HG02970 (cell line): ENCODE data around the gene DNAH11.
"Not testable (repeated sequence)": the region's sequence is repeated elsewhere in the genome, so short reads cannot be mapped to it uniquely, and the experiment has no call there.

Source experiments
- ATAC-seq: cut with Tn5 transposase; IDR thresholded peaks from one replicate; pipeline ENCODE4 v1.9.1; 2021; ENCODE audit warnings: mild to moderate bottlenecking, moderate library complexity, moderate number of reproducible peaks; ENCODE audit not compliant: unreplicated experiment, low FRiP score

The DNAH11 gene

DNA sequence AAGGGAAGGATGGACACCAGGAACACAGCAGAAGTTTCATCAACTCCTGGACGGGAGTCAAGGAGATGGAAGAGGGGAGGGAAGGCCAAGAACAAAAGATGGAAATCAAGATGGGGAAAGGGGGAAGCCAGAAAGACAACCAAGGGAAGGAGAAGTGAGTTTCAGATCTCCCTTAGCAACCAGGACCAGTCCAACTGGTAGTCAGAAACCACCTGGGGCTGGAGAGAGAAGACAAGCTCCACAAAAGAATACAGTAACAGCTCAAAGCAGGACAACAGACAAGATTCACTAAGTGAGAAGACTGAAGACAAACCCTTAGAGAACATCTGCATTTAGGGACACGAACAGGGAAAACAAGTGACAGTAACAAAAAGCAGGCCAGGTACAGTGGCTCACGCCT is 372.3 kb downstream of the DNAH11 start:
- ATAC-seq: no peak

DNA sequence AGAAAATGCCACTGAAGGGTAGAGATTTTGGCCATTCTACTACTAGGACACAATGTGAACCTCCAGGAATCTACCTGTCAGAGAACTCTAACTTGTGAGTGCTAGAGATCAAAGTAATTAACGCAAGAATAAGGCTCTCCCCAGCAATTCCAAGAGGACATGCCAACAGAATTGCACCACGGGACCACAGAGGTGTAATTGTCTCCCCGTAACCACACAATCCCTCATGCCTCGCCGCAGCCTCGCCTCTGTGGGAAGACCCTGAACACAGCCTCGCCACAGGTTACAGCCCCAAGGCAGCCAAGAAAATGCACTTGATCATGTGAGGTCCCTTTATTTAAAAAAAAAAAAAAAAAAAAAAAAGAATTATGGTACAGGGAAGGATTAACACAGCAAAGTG is 373.3 kb downstream of the DNAH11 start:
- no peak for ATAC-seq

DNA sequence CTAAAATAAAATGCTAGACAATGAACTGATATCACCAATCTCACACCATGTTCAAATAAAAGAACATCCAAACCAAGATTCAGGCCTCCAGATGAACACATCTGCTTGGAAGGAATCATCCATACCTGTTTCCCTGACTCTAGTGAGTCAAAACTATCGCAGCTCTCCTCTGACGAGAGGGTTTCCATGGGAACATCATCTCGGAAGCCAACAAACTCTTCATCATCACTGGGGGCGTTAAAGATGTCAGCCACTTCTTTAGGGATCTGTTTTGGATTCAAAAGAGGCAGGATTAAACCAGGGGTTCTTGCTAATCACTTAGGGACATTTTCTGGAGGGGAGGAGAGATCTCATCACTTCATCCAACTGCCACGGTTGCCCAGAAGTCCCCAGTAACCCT is 373.8 kb downstream of the DNAH11 start:
- no peak for ATAC-seq

DNA sequence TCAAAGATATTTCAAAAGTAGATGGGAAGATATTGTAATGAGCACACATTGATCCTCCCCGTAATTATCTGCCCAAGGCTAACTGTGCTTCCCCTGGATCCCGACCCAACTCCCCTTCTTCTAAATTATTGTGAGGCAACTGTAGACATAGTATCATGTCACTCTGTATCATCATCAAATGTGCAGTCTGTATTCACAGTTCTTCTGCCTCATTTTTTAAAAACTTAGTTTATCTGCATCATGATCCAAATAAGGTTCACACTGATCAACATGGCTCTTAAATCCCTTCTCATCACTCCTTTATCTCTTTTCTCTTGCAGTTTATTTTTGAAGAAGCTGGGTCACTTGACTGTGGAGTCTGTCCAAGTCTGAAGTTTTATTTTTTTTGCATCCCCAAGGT is 375.4 kb downstream of the DNAH11 start:
- no peak for ATAC-seq

DNA sequence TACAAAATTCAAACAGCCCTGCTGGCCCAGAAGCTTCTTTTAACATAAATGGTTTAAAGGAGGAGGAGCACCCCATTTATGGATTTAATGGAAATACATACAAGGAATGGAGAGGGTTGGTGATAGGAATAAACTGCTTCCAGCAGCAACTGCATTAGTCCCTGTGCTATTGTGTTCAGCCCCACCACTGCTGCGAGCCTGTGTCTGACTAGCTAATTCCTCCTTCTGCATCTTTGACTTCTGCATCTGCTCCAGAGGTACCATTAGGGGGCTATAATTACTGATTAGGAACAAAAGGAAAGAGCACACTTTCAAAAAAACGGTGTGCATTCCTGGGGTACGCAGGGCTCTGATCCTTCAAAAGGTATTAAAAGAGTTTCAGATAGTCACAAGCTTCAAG is 378.1 kb downstream of the DNAH11 start:
- no peak for ATAC-seq

DNA sequence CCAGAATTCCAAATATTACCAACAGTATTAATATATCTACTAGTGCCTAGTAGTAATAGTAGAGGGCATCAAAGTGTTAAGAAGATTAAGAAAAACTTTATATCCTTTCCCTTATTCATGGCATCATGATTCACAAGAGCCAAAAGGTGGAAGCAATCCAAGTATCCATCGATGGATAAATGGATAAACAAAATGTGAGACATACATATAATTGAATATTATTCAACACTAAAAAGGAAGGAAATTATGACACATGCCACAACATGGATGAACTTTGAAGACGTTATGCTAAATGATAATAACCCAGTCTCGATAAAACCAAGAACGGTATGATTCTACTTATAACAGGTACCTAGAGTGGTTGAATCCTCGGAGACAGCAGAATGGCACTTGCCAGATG is 379.8 kb downstream of the DNAH11 start:
- ATAC-seq: no peak

DNA sequence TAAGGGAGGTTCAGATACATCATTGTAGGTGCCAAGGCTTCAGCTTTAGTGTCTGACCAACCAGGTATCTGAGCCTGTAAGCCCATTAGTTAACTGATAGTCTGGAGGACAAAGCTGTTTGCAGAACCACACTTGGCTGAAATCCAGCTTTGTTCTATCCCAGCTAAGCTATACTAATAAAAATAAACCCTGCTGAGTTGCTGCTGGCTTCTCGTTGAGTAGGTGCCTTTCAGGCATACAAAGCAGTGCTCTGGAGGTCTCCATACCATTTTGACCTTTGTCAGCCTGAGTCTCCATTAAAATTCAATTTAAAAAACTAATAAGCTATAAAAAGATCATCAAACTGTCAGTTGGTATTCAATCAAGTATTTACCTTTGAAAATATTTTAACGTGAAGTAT is 380.8 kb downstream of the DNAH11 start:
- ATAC-seq: no peak

DNA sequence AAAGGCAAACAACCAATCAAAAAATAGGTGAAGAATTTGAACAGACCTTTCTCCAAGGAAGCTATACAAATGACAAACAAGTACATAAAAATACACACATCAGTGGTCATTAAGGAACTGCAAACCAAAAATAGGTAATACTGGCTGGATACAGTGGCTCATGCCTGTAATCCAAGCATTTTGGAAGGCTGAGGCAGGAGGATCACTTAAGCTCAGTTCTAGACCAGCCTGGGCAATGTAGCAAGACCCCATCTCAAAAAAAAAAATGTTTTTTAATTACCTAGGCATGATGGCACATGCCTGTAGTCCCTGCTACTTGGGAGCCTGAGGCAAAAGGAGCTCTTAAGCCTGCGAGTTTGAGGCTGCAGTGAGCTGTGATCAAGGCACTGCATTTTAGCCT is 383.6 kb downstream of the DNAH11 start:
- ATAC-seq: no peak

DNA sequence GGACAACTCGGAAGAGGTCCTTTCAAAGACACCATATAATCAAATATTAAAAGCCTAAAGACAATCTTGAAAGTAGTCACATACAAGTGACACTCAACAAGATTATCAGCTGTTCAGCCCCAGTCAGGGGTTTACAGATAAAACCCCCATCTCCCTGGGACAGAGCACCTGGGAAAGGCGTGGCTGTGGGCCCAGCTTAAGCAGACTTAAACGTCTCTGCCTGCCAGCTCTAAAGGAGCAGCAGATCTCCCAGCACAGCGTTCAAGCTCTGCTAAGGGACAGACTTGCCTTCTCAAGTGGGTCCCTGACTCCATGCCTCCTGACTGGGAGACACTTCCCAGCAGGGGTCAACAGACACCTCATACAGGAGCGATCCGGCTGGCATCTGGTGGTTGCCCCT is 384.9 kb downstream of the DNAH11 start:
- ATAC-seq: no peak

DNA sequence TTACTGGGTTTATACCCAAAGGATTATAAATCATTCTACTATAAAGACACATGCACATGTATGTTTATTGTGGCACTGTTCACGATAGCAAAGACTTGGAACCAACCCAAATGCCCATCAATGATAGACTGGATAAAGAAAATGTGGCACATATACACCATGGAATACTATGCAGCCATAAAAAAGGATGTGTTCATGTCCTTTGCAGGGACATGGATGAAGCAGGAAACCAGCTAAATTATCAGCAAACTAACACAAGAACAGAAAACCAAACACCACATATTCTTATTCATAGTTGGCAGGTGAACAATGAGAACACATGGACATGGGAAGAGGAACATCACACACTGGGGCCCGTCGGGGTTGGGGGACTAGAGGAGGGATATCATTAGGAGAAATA is 390.5 kb downstream of the DNAH11 start:
- ATAC-seq: not testable (repeated sequence)

DNA sequence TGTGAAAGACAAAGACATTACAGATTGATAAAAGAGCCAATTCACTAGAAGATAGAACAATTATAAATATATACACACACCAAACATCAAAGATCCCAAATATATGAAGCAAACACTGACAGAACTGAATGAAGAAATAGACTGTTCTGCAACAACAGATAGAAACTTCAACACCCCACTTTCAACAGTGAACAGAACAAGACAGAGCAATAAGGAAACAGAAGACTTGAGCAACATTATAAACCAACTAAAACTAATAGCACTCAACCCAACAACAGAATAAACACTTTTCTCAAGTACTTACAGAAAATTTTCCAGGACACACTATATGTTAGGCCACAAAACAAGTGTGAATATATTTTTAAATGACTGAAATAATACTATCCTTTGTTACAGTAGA is 392.0 kb downstream of the DNAH11 start:
- no peak for ATAC-seq

DNA sequence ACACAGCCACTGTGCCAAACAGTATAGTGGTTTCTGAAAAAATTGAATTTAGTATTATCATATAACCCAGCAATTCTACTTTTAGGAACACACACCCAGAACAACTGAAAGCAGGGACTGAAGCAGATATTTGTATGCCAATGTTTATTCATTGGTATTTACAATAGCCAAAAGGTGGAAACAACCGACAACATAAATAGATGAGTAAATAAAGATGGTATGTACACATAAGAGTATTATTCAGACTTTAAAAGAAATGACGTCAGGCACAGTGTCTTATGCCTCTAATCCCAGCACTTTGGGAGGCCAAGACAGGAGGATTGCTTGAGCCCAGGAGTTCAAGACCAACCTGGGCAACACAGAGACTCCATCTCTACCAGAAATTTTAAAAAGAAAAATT is 395.6 kb downstream of the DNAH11 start:
- no peak for ATAC-seq

DNA sequence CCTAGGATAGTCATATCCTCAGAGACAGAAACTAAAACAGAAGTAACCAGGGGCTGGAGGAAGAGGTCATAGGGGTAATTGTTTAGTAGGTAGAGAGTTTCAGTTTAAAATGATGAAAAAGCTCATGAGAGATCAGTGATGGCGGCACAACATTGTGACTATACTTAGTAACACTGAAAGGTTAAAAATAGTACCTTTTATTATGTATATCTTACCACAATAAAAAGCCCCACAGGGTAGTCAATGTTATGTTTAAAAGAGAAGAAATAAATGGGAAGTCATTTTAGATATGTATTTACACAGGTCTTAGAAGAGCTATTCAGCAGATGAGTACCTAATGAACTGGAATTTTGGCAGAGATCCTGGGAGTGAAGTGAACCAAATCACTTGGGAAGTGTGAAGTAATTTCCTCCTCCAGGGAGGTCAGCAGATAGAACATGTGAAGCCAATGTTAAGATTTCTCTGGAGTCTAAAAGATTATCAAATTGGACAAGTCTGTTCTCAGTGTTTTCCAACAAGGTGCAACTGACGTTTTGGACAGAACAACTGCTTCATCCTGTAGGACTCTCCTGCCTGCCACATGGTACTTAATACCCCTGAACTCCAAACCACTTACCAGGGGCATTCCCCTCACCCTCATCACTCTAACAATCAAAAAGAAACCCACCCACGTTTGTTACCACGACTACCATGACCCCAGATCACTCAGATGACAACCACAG is 396.5 kb downstream of the DNAH11 start:
- ATAC-seq: peak; percentile 69

DNA sequence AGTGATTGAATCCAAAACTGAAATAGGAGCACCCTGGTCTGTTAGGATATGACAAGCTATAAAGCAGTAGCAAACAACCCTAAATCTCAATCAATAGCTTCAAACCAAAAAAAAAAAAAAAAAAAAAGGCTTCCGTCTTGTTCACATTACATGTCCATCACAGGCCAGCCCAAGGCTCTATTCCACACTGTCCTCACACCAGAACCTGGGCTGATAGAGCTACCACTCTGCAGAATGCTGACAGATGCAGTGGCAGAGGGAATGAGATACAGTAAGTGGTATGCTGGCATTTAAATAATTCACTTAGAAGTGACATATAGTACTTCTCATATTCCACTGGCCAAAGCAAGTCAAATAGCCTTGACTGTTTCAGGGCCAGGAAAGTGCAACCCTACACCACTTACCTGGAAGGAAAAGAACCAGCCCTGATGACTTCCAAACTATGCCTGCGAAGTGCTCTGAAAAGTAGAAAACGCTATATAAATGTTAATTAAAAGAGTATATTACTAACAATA is 397.1 kb downstream of the DNAH11 start:
- no peak for ATAC-seq

DNA sequence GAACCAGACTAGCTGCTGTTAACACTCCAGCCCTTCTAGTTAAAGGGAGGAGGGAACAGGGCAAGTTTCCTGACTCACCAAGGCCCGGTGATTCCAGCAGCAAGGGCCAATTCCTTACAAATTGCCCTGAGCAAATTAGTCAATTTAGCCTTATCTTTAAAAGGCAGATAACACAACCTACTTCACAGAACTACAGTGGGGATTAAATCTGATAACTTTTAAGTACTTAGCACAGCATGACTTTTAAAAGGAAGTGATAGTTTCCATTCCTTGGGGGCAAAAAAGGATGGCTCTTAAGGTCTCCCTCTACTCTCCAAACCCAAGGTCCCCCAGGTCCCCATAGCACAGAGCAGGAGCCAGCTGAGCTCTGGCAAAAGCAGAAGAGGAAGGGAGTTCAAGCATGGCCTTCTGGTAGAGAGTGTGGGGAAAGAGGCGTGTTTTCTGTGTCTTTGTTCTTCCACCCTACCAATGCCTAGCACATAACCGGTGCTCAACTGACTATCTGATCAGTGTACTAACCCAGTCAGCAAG is 398.8 kb downstream of the DNAH11 start:
- ATAC-seq: no peak

DNA sequence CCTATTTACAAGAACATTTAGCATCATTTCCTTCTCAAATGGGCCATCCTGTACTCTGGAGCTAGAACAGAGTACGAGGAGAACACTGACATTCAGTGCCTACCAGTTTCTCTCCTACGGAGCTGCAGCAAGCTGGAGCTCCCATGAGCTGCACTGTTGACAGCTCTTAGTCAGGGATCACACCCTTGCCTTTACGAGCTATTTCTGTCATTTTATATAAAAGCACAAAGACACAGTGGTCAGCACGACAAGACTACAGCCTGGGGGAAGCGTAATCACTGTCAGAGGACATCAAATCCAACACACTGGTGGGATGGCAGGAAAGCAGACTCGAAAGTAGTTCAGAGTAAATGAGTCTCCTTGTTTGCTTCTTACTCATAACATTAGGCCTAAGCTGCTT is 400.1 kb downstream of the DNAH11 start:
- no peak for ATAC-seq

DNA sequence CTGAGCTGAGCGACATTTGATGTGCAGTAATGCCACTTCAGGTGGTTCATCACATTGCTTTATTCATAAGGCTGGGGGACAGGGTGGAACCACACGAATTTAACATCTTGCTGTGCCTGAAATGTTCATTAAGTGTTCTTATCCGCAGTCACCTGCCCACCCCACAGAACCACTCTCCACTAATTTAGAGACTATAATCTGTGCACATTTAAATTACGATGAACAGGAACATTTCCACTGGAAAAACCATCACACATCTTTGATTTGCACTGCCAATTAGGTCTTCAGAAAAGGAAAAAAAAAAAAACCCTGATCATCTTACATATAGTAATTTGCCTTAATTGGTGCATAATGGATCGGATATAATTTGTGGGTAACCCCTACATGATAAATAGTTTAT is 400.6 kb downstream of the DNAH11 start:
- no peak for ATAC-seq

DNA sequence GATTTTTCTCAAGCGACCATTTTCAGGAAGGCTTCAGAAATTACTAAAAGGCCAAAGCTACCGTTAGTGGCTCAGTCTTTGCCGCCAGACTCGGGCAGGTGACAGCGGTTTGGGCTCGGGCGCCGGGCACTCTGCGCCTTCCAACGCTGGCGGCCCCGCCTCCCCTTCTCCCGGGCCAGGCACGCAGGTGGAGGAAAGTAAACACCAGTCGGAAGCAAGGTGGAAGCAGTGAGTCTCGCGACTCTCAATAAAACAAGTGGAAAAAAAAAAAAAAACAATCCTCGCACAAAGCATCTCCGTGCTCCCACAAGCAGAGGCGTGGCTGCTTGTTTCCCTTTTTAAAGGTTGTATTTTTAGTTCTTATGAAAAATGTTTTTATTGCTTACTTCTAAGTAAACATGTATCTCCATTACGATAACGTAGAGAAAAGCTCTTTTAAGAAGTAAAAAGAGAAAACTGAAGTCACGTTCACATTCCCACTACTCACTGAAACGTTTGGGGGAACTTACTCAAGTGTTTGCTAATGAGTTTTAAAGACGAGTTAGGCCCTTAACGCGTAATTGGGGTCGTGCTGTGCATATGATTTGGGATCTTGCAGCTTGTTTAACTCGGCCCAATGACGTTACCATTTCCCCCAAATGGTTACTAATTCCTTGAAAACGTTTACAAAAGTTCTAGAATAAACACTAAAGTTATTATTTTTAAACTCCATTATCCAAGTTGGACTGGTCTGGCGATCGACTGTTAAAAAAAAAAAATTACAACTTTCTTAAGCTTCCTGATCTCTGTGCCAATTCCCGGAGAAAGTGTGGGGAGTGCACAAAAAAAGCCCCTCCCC is 402.0 kb downstream of the DNAH11 start:
- ATAC-seq: no peak

DNA sequence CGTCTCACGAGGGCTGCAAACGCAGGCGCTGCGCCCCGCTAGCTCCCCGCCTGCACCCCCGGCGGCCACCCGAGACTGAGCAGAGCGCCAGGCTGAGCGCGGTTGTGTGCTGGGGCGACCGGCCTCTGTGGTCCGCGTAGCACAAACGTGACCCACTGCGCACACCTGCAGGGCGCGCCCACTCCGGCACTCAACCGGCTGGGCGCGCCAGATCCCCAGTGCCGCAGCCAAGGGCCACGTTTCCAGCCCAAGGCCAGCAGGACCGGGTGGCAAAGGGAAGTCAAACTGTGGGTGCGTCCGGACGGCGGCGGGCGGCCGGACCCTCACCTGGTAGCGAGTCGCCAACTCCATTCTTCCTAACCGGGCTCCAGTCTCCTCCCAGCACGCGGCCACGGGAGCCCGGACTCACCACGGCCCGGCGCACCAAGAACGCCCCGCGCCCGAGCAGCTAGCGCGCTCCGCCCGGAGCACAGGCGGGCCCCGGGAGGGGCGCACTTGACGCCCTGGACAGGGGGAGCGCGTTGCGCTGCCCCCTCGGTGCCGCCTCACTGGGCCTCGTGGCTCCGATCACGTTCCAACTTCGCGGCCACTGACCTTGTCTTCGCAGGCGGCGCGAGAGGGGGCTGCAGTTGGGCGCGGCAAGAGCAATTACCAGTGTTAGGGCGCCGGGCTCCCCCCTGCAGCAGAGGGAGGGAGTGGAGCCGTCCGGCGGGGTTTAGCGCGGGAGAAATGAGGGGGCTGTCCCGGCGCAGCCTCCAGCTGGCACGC is 402.8 kb downstream of the DNAH11 start, which contains the start of gene CDCA7L:
Gene CDCA7L (minus strand): TSS at position 446 of the 768 bp plus-strand sequence. CDS start 95 bp downstream, at position 351.
- ATAC-seq: peak; percentile 90

DNA sequence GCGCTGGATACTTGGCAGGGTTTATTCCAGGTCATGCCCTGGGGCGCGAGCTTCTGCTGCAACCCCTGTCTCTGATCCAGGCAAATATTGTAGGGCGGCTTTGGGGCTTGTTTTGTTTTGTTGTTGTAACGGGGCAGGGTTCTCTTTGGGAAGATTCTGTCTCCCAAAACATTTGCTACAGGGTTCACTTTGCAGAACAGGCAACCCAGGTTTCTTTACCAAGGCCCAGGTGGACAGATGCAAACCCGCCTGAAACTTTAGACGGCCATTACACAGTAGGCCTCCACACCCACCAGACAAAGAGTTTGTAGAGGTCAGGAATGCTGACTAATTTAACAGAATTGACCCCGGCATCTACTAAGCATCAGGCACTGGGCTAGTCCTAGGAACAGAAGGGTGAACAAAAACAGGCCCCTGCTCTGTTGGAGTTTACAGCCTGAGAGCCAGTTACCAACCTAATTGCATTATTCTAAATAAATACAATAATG is 403.4 kb downstream of the DNAH11 start:
- ATAC-seq: no peak
